Kasumi-1 (cell line): ENCODE results near the gene FXYD3.

ENCODE experiments used
- DNase-seq, 2 experiments: peaks; one replicate each; lab custom pipeline; 2025; lab: John Stamatoyannopoulos, UW

Gene FXYD3

DNA sequence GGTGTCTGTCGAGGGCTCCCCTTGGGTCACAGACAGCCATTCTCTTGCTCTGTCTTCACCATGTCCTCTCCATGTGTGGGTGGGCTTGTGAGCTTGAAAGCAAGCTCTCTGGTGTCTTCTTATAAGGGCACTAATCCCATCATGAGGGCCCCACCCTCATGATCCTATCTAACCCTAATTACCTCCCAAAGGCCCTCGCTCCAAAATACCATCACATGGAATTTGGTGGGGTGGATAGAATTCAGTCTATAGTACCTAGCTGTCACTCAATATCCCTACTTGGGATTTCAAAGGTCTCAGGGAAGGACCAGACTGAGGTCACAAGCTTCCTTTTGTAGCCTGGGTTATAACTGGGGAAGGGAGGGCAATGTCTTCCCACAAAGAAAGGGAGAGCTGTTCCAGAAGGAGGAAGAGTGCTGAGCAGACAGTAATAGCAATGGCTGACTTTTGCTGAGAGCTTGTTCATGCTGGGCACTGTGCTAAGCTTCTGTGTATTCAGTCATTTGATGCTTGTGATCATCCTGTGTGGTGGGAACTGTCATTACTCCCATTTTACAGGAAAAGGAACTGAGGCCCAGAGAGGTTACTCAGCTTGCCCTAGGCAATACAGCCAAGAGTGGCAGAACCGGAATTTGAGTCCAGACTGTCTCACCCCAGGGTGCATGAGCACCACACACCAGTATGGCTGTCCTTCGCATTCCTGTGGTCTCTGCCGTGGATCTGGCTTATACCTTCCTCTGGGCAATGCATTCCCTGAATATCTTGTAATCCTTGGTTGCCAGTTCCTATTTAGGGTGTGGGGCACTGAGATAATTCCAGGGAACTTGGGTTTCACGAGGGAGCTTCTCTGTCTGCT is 47.1 kb downstream of the FXYD3 start:
- DNase-seq, result no peak

DNA sequence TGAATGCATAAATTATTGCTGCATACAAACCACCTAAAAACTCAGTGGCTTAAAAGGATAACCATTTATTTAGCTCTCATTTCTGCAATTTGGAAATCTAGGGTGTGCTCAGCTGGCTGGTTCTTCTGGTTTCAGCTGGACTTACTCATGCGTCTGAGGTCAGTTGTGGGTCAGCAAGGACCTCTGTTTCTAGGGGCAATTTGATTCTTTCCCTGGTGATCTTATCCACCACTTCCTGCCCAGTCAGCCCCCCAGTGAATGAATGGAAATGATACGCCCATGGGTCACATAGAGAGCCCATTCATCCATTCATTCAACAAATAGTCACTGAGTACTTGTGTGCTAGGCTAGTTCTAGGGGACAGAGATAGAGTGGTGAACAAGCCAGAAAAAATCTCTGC is 48.8 kb downstream of the FXYD3 start:
- no peak for DNase-seq

DNA sequence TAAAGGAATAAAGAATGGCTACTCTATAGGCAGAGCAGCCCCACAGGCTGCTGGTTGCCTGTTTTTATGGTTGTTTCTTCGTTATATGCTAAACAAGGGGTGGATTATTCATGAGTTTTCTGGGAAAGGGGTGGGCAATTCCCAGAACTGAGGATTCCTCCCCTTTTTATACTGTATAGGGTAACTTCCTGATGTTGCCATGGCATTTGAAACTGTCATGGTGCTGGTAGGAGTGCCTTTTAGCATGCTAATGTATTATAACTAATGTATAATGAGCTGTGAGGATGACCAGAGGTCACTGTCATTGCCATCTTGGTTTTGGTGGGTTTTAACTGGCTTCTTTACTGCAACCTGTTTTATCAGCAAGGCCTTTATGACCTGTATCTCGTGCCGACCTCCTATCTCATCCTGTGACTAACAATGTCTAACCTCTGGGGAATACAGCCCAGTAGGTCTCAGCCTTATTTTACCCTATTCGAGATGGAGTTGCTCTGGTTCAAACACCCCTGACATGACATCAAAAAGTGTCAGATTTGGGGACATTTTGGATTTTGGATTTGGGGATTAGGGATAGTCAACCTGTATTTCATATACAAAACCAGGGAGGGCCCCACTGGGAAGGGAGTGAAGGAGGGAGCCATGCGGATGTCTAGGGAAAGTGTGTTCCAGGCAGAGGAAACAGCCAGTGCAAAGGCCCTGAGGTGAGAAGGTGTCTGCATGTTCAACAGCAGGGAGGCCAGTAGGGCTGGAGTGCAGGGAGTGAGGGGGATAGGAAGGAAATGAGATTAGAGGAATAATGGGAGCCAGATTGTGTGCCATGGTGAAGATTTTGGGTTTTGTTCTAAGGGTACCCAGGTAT is 49.8 kb downstream of the FXYD3 start:
- no peak for DNase-seq

- DNase-seq, result no peak
These were observed 50.8 kb downstream of the FXYD3 start for GRCh38 chr19:35166100-35167063.

DNA sequence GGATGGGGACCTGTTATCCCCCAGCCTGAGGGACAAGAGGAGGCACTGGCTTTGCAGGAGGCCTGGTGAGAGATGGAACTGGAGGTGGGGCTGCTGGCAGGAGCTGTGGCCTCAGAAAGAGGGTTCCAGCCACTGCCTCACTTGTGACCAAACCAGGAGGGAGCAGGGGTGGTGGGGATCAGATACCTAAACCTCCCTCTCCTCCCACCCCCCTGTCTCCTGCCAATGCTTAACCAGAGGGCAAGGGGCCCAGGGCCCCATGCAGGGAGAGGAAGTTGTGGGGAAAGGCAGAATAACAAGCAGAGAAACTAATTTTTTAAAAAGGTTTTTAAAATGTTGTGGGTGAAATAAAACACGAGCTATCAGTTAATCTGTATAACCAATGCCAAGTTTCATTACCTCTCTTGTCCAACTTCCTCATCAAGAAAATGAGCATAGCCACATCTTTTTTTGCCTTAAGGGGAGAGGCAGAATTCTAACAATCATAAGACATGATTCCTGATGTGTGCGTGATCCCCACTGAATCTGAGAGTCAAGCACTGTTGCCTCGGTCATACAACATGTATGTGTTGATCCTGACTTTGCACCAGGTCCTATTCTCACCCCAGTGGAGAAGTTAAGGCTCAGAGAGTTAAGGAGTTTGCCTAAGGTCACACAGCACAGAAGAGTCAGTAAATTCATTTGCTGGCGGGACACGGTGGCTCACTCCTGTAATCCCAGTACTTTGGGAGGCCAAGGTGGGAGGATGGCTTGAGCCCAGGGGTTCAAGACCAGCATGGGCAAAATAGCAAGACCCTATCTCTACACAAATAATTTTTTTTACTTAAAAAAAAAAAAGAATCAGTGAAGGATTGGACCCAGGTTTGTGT is 51.9 kb downstream of the FXYD3 start:
- peak; percentile 57 to 75 for DNase-seq

GRCh38 chr19:35168196-35168595 is 52.6 kb downstream of the FXYD3 start:
- no peak for DNase-seq

- no peak for DNase-seq
These were observed 53.8 kb downstream of the FXYD3 start for GRCh38 chr19:35169221-35169995.

DNA sequence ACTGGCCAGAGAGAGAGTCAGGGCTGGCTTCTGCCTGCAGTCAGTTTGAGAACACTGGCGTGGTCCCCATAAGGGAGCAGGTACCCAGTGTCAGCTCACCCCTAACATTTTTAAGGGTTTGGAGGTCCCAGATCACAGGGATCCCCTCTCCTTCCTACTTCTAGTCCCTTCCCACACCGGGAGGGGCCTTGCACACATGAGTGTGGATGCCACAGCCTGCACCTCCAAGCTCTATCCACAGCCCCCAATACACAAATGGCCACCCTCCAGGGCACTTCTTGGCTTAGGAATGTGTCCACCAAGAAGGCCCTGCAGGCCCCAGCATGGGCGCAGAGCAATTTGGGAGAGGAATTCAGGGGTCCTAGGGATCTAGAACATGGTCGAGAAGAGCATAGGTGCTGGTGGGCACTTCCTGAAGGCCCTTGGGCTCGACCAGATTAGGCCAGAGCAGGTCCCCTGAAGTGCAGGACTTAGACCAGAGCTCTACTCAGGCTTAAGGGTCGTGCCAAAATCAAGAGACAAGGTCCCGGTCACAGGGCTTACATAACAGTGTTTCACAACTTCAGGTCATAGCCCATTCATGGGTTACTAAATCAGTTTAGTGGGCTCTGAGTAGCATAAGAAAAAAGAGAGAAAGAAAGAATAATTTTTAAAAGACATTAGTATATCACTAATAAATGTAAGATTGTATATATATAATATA is 54.9 kb downstream of the FXYD3 start:
- no peak for DNase-seq

GRCh38 chr19:35171730-35172129 is 56.1 kb downstream of the FXYD3 start:
- DNase-seq, result peak; percentile 8 to 30
